GM23338 (cell line): Measurements from ENCODE around the gene APOL2. TPM values are rescaled to one million over a fixed set of nuclear protein-coding genes. Genes with fewer than 3 reads are reported as not detected.

Experiments used
- ATAC-seq: fragments of 200-7000 bp; cut with Tn5 transposase; 3 replicates; pipeline ENCODE4 v1.9.1; 2020
- DNase-seq: peaks from one replicate; pipeline ENCODE4 v3.0.0-alpha.2; 2015; ENCODE audit warnings: low spot score
- H2AFZ ChIP-seq: fragments of 200-600 bp; sonication (generic); 2 replicates; pipeline ENCODE4 v1.8.0; 2016; ENCODE audit warnings: antibody characterized with exemption, mild to moderate bottlenecking, moderate library complexity
- H3F3A ChIP-seq: fragments of 200-600 bp; sonication (generic); replicated peaks from 2 replicates; pipeline ENCODE4 v1.8.0; 2017; ENCODE audit warnings: antibody characterized with exemption, mixed run types, low read depth
- H3K27ac ChIP-seq: fragments of 200-600 bp; sonication (generic); 2 replicates; pipeline ENCODE4 v1.6.1; 2016; ENCODE audit warnings: low read depth
- H3K27me3 ChIP-seq: fragments of 200-600 bp; sonication (generic); 2 replicates; pipeline ENCODE4 v1.8.0; 2016; ENCODE audit warnings: mild to moderate bottlenecking, mixed run types, moderate library complexity; ENCODE audit not compliant: insufficient read depth
- H3K36me3 ChIP-seq: fragments of 200-600 bp; sonication (generic); 2 replicates; pipeline ENCODE4 v1.8.0; 2016; ENCODE audit warnings: mild to moderate bottlenecking; ENCODE audit not compliant: insufficient read depth
- H3K4me1 ChIP-seq: fragments of 200-600 bp; sonication (generic); 2 replicates; pipeline ENCODE4 v1.8.0; 2016; ENCODE audit warnings: mild to moderate bottlenecking, moderate library complexity; ENCODE audit not compliant: insufficient read depth
- H3K4me2 ChIP-seq: fragments of 200-600 bp; sonication (generic); 2 replicates; pipeline ENCODE4 v1.7.1; 2017; ENCODE audit warnings: mixed run types
- H3K4me3 ChIP-seq: fragments of 200-600 bp; sonication (generic); 2 replicates; pipeline ENCODE4 v1.6.1; 2016; ENCODE audit warnings: mixed run types
- H3K79me2 ChIP-seq: fragments of 200-600 bp; sonication (generic); replicated peaks from 2 replicates; pipeline ENCODE4 v1.8.0; 2017; ENCODE audit warnings: mild to moderate bottlenecking; ENCODE audit not compliant: insufficient read depth
- H3K9me2 ChIP-seq: fragments of 200-600 bp; sonication (generic); 2 replicates; pipeline ENCODE4 v1.8.0; 2017; ENCODE audit not compliant: insufficient read depth
- H4K20me1 ChIP-seq: fragments of 200-600 bp; sonication (generic); replicated peaks from 2 replicates; pipeline ENCODE4 v1.8.0; 2017; ENCODE audit warnings: mild to moderate bottlenecking; ENCODE audit not compliant: insufficient read depth
- H3K27ac Mint-ChIP-seq: 2 replicates; pipeline ENCODE4 v1.8.0; 2020; ENCODE audit warnings: inconsistent platforms, mild to moderate bottlenecking, moderate library complexity, mixed read lengths
- H3K27me3 Mint-ChIP-seq: 3 replicates; pipeline ENCODE4 v1.8.0; 2022; ENCODE audit warnings: low read depth, mild to moderate bottlenecking, moderate library complexity, mixed read lengths, inconsistent platforms; ENCODE audit not compliant: insufficient read depth, poor library complexity
- H3K36me3 Mint-ChIP-seq: 3 replicates; pipeline ENCODE4 v1.8.0; 2021; ENCODE audit warnings: low read depth, mild to moderate bottlenecking, inconsistent platforms, moderate library complexity, mixed read lengths
- H3K4me1 Mint-ChIP-seq: 3 replicates; pipeline ENCODE4 v1.8.0; 2020; ENCODE audit warnings: mild to moderate bottlenecking, inconsistent platforms, mixed read lengths
- H3K4me3 Mint-ChIP-seq: 3 replicates; pipeline ENCODE4 v1.8.0; 2021; ENCODE audit warnings: moderate library complexity, mild to moderate bottlenecking, inconsistent platforms, mixed read lengths
- H3K9me3 Mint-ChIP-seq: 3 replicates; pipeline ENCODE4 v1.8.0; 2020; ENCODE audit warnings: moderate library complexity, mild to moderate bottlenecking, inconsistent platforms, mixed read lengths
- CREB1 ChIP-seq: fragments of 250-450 bp; sonication (Bioruptor Pico); IDR thresholded peaks from 2 replicates; pipeline ENCODE4 v1.5.0; 2020; ENCODE audit warnings: low read depth, mild to moderate bottlenecking, moderate library complexity
- CTCF ChIP-seq, 2 experiments: fragments of 200-600 bp in 1 of 2; sonication (generic) in 1 of 2; conservative IDR thresholded peaks; 2 replicates each; pipeline versions ENCODE4 v1.5.1 to v1.6.1; 2016 to 2017; ENCODE audit warnings: antibody characterized with exemption in 2 of 2, low read depth in 2 of 2, mild to moderate bottlenecking in 2 of 2, moderate library complexity in 1 of 2
- ETS1 ChIP-seq: IDR thresholded peaks from 2 replicates; pipeline ENCODE4 v1.6.1; 2016; ENCODE audit warnings: antibody characterized with exemption
- EZH2 ChIP-seq: fragments of 200-600 bp; sonication (generic); IDR thresholded peaks from one replicate; pipeline ENCODE4 v1.8.0; 2017; ENCODE audit warnings: antibody characterized with exemption, mild to moderate bottlenecking, low read depth; ENCODE audit not compliant: unreplicated experiment
- EZH2phosphoT487 ChIP-seq: fragments of 200-600 bp; sonication (generic); IDR thresholded peaks from one replicate; pipeline ENCODE4 v1.8.1; 2018; ENCODE audit warnings: antibody characterized with exemption; ENCODE audit not compliant: unreplicated experiment
- JUNB ChIP-seq: IDR thresholded peaks from one replicate; pipeline ENCODE4 v1.6.1; 2016; ENCODE audit warnings: antibody characterized with exemption; ENCODE audit not compliant: unreplicated experiment
- POLR2AphosphoS5 ChIP-seq: IDR thresholded peaks from 2 replicates; pipeline ENCODE4 v1.6.1; 2016; ENCODE audit warnings: antibody characterized with exemption, low read depth
- REST ChIP-seq: IDR thresholded peaks from one replicate; pipeline ENCODE4 v1.6.1; 2018; ENCODE audit warnings: antibody characterized with exemption; ENCODE audit not compliant: unreplicated experiment
- STAT1 ChIP-seq: IDR thresholded peaks from one replicate; pipeline ENCODE4 v1.6.1; 2016; ENCODE audit warnings: antibody characterized with exemption; ENCODE audit not compliant: unreplicated experiment
- ZNF114 ChIP-seq: fragments of 250-450 bp; sonication (Bioruptor Pico); IDR thresholded peaks from 2 replicates; pipeline ENCODE4 v1.5.0; 2020; ENCODE audit warnings: mild to moderate bottlenecking, moderate library complexity
- polyA plus RNA-seq: library from polyadenylated mRNA; unstranded; fragments of >200 nt; fragmentation: Nextera tagmentation; extraction: Ambion mirVana; gene quantifications from 2 replicates; pipeline ENCODE4 v1.2.1, GENCODE V29; 2016
- total RNA-seq: library from RNA; depleted of rRNA; stranded (reverse); fragments of >200 nt; shearing (Covaris generic); gene quantifications from 2 replicates; pipeline ENCODE4 v1.2.3, GENCODE V29; 2014

Gene APOL2
- total and polyA plus RNA-seq, 2 experiments from 2014 or later = 5.5 to 10.4 TPM

GRCh38 chr22:36279219-36279666 is 39.9 kb upstream of the APOL2 start:
- H3K4me3 Mint-ChIP-seq = no peak overlapping the region
- Histone ChIP-seq H3K79me2 (no peaks in the 10 kb centered on the region), H3K4me3 (no peak overlapping the region), H3K27ac (no peak overlapping the region), H2AFZ (no peak overlapping the region), H3K36me3 (peaks cover 23% of the 10 kb centered on the region), H3K27me3 (no peaks in the 10 kb centered on the region), H3K9me2 (no peaks in the 10 kb centered on the region), H3K4me1 (0 out of 2 replicates have a peak, but pooled peaks cover 7% of the 10 kb centered on the region), H4K20me1 (no peaks in the 10 kb centered on the region; the same call in 1 of the 2 replicates), H3K4me2 (no peak overlapping the region), H3F3A (0 out of 2 replicates have a peak, but pooled peaks cover 3% of the 10 kb centered on the region)
- no peak overlapping the region for H3K27ac Mint-ChIP-seq
- H3K9me3 Mint-ChIP-seq = no peaks in the 10 kb centered on the region; the same call in 2 of the 3 replicates
- peaks cover 37% of the 10 kb centered on the region for H3K36me3 Mint-ChIP-seq
- peaks cover 2% of the 10 kb centered on the region for H3K27me3 Mint-ChIP-seq
- ATAC-seq (no peak), DNase-seq (no peak)
- no peak for TF ChIP-seq EZH2phosphoT487
- TF ChIP-seq CREB1 (CRISPR knock-in tag) = no peak
- peak; percentile 23; the same call in 1 of the 2 replicates for TF ChIP-seq POLR2AphosphoS5
- TF ChIP-seq REST = no peak
- TF ChIP-seq EZH2 = no peak
- peaks cover 8% of the 10 kb centered on the region for H3K4me1 Mint-ChIP-seq

DNA sequence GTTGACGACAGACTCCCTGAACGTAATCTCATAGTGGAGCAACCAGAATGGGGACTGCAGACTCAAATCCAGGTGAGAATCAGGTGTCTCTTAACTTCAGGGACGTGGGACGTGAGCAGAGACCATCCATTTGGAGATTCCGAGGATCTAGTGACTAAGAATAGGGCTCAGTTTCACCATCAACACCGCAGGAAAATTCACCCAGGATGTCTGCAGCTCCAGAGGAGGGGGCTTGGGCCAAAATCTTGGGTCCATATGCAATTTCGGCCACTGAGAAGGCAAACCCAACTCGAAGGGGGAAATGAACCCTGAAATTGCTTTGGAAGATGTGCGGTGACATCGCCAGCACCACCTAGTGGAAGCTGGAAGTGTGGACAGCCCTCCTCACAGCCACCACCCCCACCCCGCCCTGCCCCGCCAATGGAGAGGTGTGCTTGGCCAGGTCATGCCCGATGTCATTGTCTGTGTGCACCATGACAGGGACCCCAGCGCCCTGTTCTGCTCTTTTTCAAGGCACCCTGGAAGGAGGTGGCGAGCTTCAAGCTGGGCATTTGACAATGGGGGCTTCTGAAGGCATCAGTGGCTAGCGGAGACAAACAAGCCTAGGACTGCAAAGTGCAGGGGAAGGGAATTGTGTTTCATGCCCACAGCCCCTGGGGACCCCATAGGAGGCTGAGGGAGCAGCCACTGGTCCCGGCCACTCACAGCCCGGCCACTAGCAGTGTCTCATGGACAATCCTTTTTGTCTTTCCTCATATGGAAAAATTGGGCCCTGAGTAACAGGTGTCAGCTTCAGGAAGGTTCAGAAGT is 38.4 kb upstream of the APOL2 start:
- peaks cover 23% of the 10 kb centered on the region for H3K36me3 Mint-ChIP-seq
- H3K9me3 Mint-ChIP-seq = no peaks in the 10 kb centered on the region; the same call in 2 of the 3 replicates
- peak overlapping the region; percentile 73 for H3K4me2 ChIP-seq
- 0 out of 2 replicates have a peak, but pooled peaks cover 7% of the 10 kb centered on the region for H3K4me1 ChIP-seq
- DNase-seq (peak; percentile 87), ATAC-seq (peak; percentile 95)
- no peak overlapping the region for H2AFZ ChIP-seq
- peaks cover 10% of the 10 kb centered on the region; the same call in 1 of the 2 replicates for H3K36me3 ChIP-seq
- no peak overlapping the region for H3K27ac ChIP-seq
- peak overlapping the region; percentile 42 for H3K4me3 ChIP-seq
- H3K4me1 Mint-ChIP-seq = peaks cover 8% of the 10 kb centered on the region
- 0 out of 2 replicates have a peak, but pooled peaks cover 3% of the 10 kb centered on the region for H3F3A ChIP-seq
- no peak overlapping the region for H3K27ac Mint-ChIP-seq
- H3K27me3 Mint-ChIP-seq = peaks cover 2% of the 10 kb centered on the region
- no peaks in the 10 kb centered on the region for H3K79me2 ChIP-seq
- H3K27me3 ChIP-seq = no peaks in the 10 kb centered on the region
- H3K9me2 ChIP-seq = no peaks in the 10 kb centered on the region
- H3K4me3 Mint-ChIP-seq = peak overlapping the region; percentile 47; the same call in 2 of the 3 replicates
- no peaks in the 10 kb centered on the region for H4K20me1 ChIP-seq
- TF ChIP-seq JUNB (no peak), STAT1 (no peak), ZNF114 (CRISPR knock-in tag) (0 out of 2 replicates have a peak, but pooled peaks have one; percentile 67), CREB1 (CRISPR knock-in tag) (0 out of 2 replicates have a peak, but pooled peaks have one; percentile 40), CTCF (conservative IDR thresholded peaks at IDR 0.05; ENCODE audit: low read depth in 2 of 2) (peak; percentile 68 to 83), EZH2 (no peak), POLR2AphosphoS5 (no peak), ETS1 (no peak)
